ENCODE data around the gene VEZF1. TPM values are rescaled to one million over a fixed set of nuclear protein-coding genes. Genes with fewer than 3 reads are reported as not detected.

The VEZF1 gene
- total and polyA plus RNA-seq, 2 donors (not counting 3 experiments of a cell fraction or from before 2014, with no cell fraction given): 27.8 to 59.0 TPM

- Histone ChIP-seq H2AFZ (ENCODE audit: low read depth, low read length) (no peak overlapping the region), H3K27me3 (ENCODE audit: control insufficient read depth in 2 of 2, insufficient read depth in 2 of 2, low read length in 2 of 2) (no peaks in the 10 kb centered on the region), H3K36me3 (ENCODE audit: control insufficient read depth in 2 of 2, extremely low read depth in 1 of 2, insufficient read depth in 2 of 2, low read length in 2 of 2) (peaks cover 16 to 18% of the 10 kb centered on the region in 2 experiments), H3K27ac (ENCODE audit: insufficient read depth, low read depth, low read length) (no peak overlapping the region), H3K9me3 (replicated peaks; ENCODE audit: control insufficient read depth, insufficient read depth, low read length) (no peaks in the 10 kb centered on the region), H3K9ac (replicated peaks; ENCODE audit: extremely low read depth, insufficient read depth, low read length) (no peak overlapping the region), H3K9me1 (replicated peaks; ENCODE audit: control insufficient read depth, extremely low read depth, insufficient read depth, low read length) (no peaks in the 10 kb centered on the region), H3K79me2 (ENCODE audit: control insufficient read depth, insufficient read depth, low read length) (peaks cover 50% of the 10 kb centered on the region), H3K4me3 (replicated peaks in 1 of 3; ENCODE audit: insufficient read depth in 1 of 3, low read depth in 1 of 3, low read length in 3 of 3) (no peak overlapping the region), H3K4me2 (ENCODE audit: insufficient read depth, low read length) (no peak overlapping the region), H4K20me1 (replicated peaks; ENCODE audit: control insufficient read depth, extremely low read depth, insufficient read depth, low read length) (no peaks in the 10 kb centered on the region), H3K4me1 (ENCODE audit: control insufficient read depth, extremely low read depth, insufficient read depth, low read length) (peaks cover 10% of the 10 kb centered on the region)
- intact Hi-C loops (cut with micrococcal nuclease): no loop called here
- TF ChIP-seq MYC (IDR thresholded peaks at IDR 0.05; ENCODE audit: low read depth, low read length): no peak
- no peak for TF ChIP-seq MAX (IDR thresholded peaks at IDR 0.05; ENCODE audit: insufficient read depth, insufficient read length)
- no peak for TF ChIP-seq FOS (IDR thresholded peaks at IDR 0.05; ENCODE audit: borderline replicate concordance, insufficient read depth, low read length)
- no peak for TF ChIP-seq POLR2AphosphoS5 (IDR thresholded peaks at IDR 0.05; ENCODE audit: insufficient read depth, low read depth, low read length)
- TF ChIP-seq EZH2 (IDR thresholded peaks at IDR 0.05; ENCODE audit: borderline replicate concordance, low read depth, low read length, severe bottlenecking): no peak
- no peak for TF ChIP-seq CTCF (IDR thresholded peaks at IDR 0.05; ENCODE audit: extremely low read depth in 1 of 2, insufficient read depth in 1 of 2, low read depth in 1 of 2, low read length in 2 of 2)
- TF ChIP-seq POLR2A (IDR thresholded peaks at IDR 0.05; ENCODE audit: low read depth, low read length): no peak
- no peak for TF ChIP-seq GATA2 (IDR thresholded peaks at IDR 0.05; ENCODE audit: insufficient read depth, insufficient read length, low read depth, low read length)
- TF ChIP-seq JUN (IDR thresholded peaks at IDR 0.05; ENCODE audit: borderline replicate concordance, insufficient read depth, insufficient read length, low read depth): no peak
- no TSS peak for BruUV-seq (replicated peaks)
- ChIA-PET POLR2A (no interaction called here), CTCF (interaction anchor here (0.8 to 2.6 kb wide), 6 partner anchors 10 to 122 kb away, joined by 3 to 11 read pairs (median 7); partner anchors contain the start of gene CUEDC1)
- DNase-seq (ENCODE audit: low read depth, low spot score) (no peak), FAIRE-seq (no peak)
- dilution Hi-C loops (cut with MboI; ENCODE audit: extremely low pct_ligation_motif_present, low sequenced_read_pairs): loop anchor here (25.0 kb wide), 1 partner anchor 118 kb away; the partner anchor contains the start of gene MRPS23
Observed at GRCh38 chr17:57980522-57980921, 7.5 kb downstream of the VEZF1 start.

All from endothelial cell of umbilical vein (primary cell).